Stimulated activated effector memory CD8-positive, alpha-beta T cell treated with anti-CD3 and anti-CD28 coated beads, Interleukin-12 subunit alpha, Interleukin-12 subunit beta, amount 100 ng/mL, for 72 hours (primary cell): ENCODE measurements around the gene AASS.

Experiments used
- ATAC-seq: fragments of 150-1000 bp; cut with Tn5 transposase; 2 replicates; pipeline ENCODE4 v1.10.0; 2021
- DNase-seq, 2 donors: peaks; one replicate each; pipeline ENCODE4 v3.0.0; 2021 to 2022; ENCODE audit warnings: low spot score in 2 of 2
- H3K27ac Mint-ChIP-seq: one replicate; pipeline ENCODE4 v1.8.0; 2022; ENCODE audit warnings: mild to moderate bottlenecking, mixed read lengths
- H3K36me3 Mint-ChIP-seq: one replicate; pipeline ENCODE4 v1.8.0; 2022; ENCODE audit warnings: mild to moderate bottlenecking, mixed read lengths
- H3K4me1 Mint-ChIP-seq: one replicate; pipeline ENCODE4 v1.8.0; 2022; ENCODE audit warnings: mixed read lengths
- H3K4me3 Mint-ChIP-seq: one replicate; pipeline ENCODE4 v1.8.0; 2022; ENCODE audit warnings: mild to moderate bottlenecking, mixed read lengths
- H3K9me3 Mint-ChIP-seq: one replicate; pipeline ENCODE4 v1.8.0; 2022; ENCODE audit warnings: mixed read lengths

AASS gene

DNA sequence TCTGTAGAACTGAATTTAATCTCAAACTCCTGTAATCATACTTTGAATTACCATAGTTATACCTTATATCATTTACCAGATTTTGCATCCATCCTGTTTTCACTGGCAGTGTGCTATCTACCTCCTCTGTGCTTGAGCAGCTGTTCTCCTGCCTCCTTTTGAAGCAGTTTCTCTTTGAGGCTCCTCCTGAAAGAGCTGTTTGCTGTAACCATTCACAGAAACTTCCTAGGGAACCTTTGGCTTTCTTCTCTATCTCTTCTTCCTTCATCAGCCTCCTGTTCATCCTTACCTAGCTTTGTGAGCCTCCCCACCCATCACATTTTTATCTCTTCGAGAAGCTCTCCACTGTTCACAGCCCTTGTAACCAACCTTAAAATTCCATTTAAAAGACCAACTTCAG is 108.2 kb downstream of the AASS start:
- H3K9me3 Mint-ChIP-seq: peaks cover 4% of the 10 kb centered on the region

DNA sequence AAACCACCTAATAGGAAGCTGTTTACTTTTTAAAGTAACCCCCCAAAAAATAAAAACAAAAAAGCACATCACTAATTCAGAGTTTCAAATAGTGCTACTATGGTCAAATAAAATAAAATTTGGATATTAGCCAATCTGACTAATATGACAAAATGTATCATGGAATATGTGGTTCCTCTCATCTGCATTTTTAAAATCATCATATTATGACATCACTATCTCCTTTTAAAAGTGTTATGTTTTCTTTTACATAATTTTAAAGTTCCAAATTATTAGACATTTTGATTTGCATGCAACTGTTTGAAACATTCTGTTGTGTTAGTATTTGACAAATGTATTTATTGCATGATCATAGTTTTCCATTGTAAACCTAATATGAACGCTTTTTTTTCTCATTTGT is 110.4 kb downstream of the AASS start:
- no peak for ATAC-seq
- Mint-ChIP-seq H3K27ac (no peak overlapping the region), H3K4me1 (no peaks in the 10 kb centered on the region), H3K4me3 (no peak overlapping the region), H3K36me3 (no peaks in the 10 kb centered on the region), H3K9me3 (peaks cover 4% of the 10 kb centered on the region)
- DNase-seq: no peak

More for the DNA sequence above, 108.2 kb downstream of the AASS start:
- Mint-ChIP-seq H3K36me3 (no peaks in the 10 kb centered on the region), H3K4me3 (no peak overlapping the region), H3K27ac (no peak overlapping the region), H3K4me1 (no peaks in the 10 kb centered on the region)
- no peak for DNase-seq
- no peak for ATAC-seq

DNA sequence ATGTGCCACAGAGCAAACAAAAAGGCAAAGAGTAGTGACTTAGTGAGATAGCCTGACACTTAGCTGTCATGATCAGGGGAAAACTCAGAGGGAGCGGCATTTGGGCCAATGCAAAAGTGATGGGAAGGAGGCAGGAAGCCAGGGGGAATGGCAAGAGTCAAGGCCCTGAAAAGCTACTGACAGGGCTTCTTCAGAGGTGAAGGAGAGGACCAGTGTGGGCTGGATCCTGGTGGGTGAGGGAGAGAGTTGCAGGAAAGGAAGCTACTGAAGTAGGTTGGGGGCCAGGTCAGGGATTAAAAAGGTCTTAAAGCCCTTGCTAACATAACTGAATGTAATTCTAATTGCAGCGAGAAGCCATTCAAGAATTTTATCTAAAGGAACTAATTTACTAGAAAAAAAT is 117.0 kb downstream of the AASS start:
- H3K9me3 Mint-ChIP-seq: peaks cover 3% of the 10 kb centered on the region
- DNase-seq (no peak), ATAC-seq (no peak)
- H3K4me1 Mint-ChIP-seq: no peaks in the 10 kb centered on the region
- no peaks in the 10 kb centered on the region for H3K36me3 Mint-ChIP-seq
- no peak overlapping the region for H3K4me3 Mint-ChIP-seq
- no peak overlapping the region for H3K27ac Mint-ChIP-seq
